Smooth muscle cell of the pulmonary artery (primary cell): Measurements from ENCODE around the gene HTR1D. TPM values are rescaled to one million over a fixed set of nuclear protein-coding genes. Genes with fewer than 3 reads are reported as not detected.

Experiments used
- total RNA-seq: library from RNA; depleted of rRNA; stranded (reverse); fragments of >200 nt; gene quantifications from 2 replicates; pipeline ENCODE4 v1.2.3, GENCODE V29; 2014

The HTR1D gene, protein sequence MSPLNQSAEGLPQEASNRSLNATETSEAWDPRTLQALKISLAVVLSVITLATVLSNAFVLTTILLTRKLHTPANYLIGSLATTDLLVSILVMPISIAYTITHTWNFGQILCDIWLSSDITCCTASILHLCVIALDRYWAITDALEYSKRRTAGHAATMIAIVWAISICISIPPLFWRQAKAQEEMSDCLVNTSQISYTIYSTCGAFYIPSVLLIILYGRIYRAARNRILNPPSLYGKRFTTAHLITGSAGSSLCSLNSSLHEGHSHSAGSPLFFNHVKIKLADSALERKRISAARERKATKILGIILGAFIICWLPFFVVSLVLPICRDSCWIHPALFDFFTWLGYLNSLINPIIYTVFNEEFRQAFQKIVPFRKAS
- not detected in 2 replicates for total RNA-seq

DNA sequence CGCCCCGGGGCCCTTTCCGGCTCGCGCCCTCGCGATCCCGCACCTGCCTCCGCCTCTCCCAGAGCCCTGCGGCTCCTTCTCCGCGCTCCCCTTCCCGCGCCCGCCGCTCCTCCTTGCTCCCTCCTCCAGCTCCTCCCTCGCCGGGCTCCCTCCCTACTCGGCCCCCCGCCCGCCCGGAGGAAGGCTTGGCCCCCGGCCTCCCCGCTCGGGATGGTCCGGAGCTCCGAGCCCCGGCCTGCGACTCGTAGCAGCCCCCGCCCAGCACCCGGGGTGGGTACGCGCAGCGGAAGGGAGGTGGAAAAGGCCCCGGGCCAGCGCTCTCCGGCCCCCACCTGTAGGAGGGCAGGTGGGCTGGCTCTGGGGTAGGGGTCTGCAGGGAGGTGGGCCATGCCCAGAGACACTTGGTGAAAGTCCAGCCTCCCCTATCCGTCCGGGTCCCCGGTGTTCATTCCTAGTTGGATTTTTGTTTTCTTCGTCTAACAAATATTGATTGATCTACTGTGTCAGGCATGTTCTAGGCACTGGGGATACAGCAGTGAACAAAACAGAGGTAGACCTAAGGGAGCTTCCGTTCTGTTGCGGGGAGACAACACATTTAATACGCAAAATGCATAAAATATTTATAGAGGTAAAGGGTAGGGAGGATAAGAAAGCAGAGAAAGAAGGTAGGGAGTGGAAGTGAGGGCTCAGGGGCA is at the start of gene HTR1D:
Gene HTR1D, minus strand, starts transcription at position 82 of the 695 bp plus-strand sequence. CDS start 23,283 bp downstream, outside the sequence.

DNA sequence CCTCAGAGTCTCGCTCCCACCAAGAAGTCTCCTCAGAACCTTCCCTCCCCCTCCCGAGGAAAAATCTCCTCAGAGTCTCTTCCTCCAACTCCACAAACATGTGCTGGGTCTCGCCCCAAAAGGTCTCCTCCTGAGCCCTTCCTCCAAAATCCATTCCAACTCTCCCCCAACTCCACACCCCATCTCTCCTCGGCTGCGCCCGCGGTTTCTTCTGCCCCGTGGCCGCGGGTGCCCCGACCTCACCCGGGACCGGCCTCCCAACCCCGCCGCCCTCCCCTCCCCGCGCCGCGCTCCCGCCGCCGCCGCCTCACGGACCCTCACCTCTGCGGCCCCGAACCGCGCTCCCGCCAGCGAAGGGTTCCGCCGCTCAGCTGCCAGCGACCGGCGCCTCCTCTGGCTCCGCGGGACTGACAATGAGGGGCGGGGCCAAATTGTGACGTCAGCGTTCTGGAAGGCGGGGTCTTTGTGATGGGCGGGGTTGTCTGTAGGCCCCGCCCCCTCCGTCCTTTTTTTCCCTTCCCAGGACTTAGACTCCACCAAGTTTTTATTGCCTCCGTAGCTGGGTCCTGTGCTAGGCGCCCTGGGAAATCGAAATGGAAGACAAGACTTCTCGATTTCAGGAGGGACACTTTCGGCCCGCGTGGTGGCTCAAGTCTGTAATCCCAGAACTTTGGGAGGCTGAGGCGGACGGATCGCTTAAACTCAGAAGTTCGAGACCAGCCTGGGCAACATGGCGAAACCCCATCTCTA is 48.7 kb downstream of the HTR1D start, which contains the start of gene LUZP1:
Gene LUZP1, minus strand, starts transcription at position 412 of the 750 bp plus-strand sequence.

Other genes with a start within 250 kb of the HTR1D start
- not detected in 2 replicates for gene LACTBL1, start 244.6 kb downstream of the HTR1D start, total RNA-seq
- gene TEX46, start 201.7 kb downstream of the HTR1D start, total RNA-seq, result not detected in 2 replicates
- gene KDM1A, start 198.0 kb downstream of the HTR1D start, total RNA-seq, result 72.6 and 76.8 TPM in 2 replicates
- 21.0 and 26.5 TPM in 2 replicates for gene LUZP1, start 48.6 kb downstream of the HTR1D start, total RNA-seq
- gene HNRNPR, start 126.8 kb upstream of the HTR1D start, total RNA-seq, result 54.5 and 60.1 TPM in 2 replicates
- 16.0 and 20.3 TPM in 2 replicates for gene ZNF436, start 152.3 kb upstream of the HTR1D start, total RNA-seq
- 18.0 and 20.0 TPM in 2 replicates for gene TCEA3, start 207.2 kb upstream of the HTR1D start, total RNA-seq